Measurements from ENCODE around the gene ADAD1.
"Not testable (repeated sequence)": the region's sequence is repeated elsewhere in the genome, so short reads cannot be mapped to it uniquely, and the experiment has no call there.

- not testable (repeated sequence) for TF ChIP-seq CTCF, POLR2A (IDR thresholded peaks at IDR 0.05)
These were observed 10.0 kb upstream of the ADAD1 start for GRCh38 chr4:122368786-122369185.

Data from thyroid gland (tissue), 4 donors.